ENCODE measurements around the gene GUCY1A2.
"Not testable (repeated sequence)": the region's sequence is repeated elsewhere in the genome, so short reads cannot be mapped to it uniquely, and the experiment has no call there.

GUCY1A2 gene

GRCh38 chr11:106848526-106848925 is 169.8 kb downstream of the GUCY1A2 start:
- no peak for DNase-seq

GRCh38 chr11:106842134-106842533 is 176.1 kb downstream of the GUCY1A2 start:
- DNase-seq, result no peak

DNA sequence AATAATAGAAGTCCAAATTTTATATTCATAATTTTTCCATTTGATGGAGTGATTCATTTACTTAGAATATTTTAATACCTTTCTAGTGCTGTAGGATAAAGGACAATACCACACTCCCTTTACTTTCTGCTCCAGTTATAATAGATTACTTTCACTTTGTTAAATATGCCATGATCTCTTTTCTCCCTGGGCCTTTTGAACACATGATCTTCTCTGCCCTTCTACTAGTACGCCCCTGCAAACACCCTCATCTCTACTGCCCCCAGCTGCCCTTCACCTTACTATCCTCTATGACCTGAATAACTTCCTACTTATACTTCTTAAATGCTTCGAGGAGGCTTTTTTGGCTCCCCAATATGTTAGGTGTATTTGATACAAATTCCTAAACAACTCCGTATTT is 177.3 kb downstream of the GUCY1A2 start:
- no peak for DNase-seq

GRCh38 chr11:106840146-106840545 is 178.1 kb downstream of the GUCY1A2 start:
- DNase-seq, result no peak

DNA sequence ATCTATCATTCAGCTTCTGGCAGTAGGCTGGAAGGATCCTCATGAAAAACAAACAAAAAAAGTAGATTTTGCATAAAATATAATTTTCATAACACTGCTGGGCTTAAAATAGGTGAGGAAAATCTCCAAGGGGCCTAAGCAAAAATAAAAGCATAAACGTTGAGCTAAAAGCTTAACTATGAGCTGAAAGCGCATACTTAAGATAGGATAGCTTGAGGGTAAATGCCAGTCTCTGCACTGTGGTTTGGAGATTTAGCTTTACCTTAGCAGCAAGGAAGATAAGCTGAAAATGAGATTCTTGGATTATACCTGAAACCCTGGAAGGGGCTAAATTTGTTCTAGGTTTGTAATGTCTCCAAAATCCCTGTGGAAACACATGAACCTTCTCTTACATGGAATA is 183.7 kb downstream of the GUCY1A2 start:
- DNase-seq, result no peak

GRCh38 chr11:106828976-106829375 is 189.3 kb downstream of the GUCY1A2 start:
- DNase-seq, result no peak

DNA sequence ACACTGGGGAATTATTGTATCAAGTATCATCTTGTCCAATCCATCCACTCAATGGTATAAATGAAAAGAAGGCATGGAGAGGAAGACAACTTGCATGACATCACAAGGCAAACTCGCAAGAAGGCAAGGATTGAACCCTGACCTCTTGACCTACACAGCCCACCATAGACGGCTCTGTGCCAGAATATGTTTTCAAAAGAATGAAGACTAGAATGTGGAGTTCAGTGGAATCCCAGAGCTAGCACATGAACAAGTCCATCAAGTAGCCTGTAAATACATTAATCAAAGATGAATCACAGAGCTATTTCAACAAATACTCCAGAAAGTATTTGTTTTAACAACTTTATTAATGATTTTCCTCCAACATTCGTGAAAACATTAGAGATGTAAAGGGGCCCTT is 189.7 kb downstream of the GUCY1A2 start:
- DNase-seq, result no peak

DNA sequence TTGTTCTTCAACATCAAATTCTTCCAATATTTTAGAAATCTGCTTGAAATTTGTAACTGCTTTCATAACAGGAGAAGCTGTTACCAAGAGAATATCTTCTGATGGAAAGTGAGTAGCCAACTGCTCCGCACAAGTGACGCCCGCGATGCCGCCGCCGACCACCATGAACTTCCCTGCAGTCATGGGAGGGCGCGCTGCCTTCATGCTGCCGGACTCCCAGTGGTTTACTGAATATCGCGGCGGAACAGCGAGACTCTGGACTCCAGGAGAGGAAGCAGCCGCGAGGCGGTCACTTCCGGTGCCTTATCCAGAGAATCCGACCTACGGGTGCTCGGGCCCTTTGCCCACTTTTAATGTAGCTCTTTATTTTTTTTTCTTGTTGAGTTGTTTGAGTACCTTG is 190.6 kb downstream of the GUCY1A2 start:
- no peak for DNase-seq

DNA sequence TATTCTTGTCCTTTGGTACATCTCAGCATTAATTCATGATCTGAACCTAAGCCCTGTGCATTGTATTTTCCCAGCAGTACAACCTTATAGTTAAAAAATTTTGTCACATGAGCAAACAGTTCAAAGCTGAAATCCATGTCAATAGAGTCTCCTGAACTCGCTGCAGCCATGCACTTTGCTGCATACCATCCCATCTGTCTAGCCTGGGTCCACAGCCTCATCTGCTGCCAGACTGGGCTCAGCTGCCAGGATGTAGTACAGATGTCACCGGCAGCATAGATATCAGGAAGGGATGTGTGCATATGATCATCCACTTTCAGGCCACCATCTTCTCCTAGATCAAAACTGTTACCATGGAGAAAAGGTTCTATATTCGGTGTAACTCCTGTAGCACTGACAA is 191.7 kb downstream of the GUCY1A2 start:
- not testable (repeated sequence) for DNase-seq

- no peak for DNase-seq
These were observed 196.4 kb downstream of the GUCY1A2 start for GRCh38 chr11:106821826-106822225.

DNA sequence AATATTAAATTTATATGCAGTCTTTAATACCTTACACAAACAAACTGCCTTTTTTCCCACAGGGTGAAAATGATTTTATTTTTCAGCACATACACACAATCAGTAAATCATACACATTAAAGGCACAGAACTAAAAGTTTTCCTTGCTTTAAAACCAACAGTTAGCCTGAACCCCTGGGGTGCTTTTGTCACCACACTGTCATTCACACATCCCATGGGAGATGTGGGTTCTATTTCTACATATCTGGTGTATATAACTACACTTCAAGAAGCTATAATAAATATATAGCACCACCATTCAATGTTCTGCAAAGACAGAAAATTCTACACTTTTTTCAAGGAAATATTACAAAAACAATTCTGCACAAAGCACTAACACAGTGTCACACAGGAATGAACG is 197.0 kb downstream of the GUCY1A2 start:
- no peak for DNase-seq

- DNase-seq, result no peak
These were observed 199.8 kb downstream of the GUCY1A2 start for GRCh38 chr11:106818443-106818842.

GRCh38 chr11:106815209-106815608 is 203.1 kb downstream of the GUCY1A2 start:
- DNase-seq, result no peak

DNA sequence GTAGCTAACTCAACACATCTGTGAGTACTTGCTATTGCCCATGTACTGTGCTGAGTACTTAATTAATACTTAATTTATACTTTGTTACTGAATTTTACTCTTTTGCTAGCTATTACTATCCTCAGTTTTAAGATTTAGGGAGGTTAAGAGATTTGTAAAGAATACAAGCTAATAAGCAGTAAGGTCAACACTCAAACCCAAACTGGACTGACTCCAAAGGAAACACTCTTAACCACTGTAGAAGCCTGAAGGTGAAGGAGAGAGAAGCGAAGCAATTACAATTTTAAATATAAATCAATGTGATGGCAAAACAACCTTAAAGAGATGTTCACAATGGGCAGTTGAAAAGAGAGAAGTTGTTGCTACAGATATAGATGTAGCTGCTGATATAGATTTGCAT is 204.5 kb downstream of the GUCY1A2 start:
- no peak for DNase-seq

DNA sequence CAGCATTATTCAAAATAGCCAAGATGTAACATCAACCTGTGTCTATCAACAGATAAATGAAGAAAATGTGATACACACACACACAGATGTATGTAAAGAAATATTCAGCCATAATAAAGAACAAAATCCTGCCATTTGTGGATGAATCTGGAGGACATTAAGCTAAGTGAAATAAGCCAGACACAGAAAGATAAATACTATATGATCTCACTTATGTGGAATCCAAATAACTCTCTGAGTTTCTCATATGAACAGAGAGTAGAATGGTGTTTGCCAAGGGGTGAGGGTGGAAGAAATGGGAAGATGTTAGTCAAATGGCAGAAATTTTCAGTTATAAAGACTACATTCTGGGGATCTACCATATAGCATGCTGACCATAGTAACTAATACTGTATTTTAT is 224.2 kb downstream of the GUCY1A2 start:
- DNase-seq, result no peak

- no peak for DNase-seq
These were observed 228.9 kb downstream of the GUCY1A2 start for GRCh38 chr11:106789406-106789805.

- DNase-seq, result no peak
These were observed 230.8 kb downstream of the GUCY1A2 start for GRCh38 chr11:106787454-106787853.

- DNase-seq, result no peak
These were observed 232.2 kb downstream of the GUCY1A2 start for GRCh38 chr11:106785913-106786650.

- DNase-seq, result not testable (repeated sequence)
These were observed 241.0 kb downstream of the GUCY1A2 start for GRCh38 chr11:106777302-106777701.

DNA sequence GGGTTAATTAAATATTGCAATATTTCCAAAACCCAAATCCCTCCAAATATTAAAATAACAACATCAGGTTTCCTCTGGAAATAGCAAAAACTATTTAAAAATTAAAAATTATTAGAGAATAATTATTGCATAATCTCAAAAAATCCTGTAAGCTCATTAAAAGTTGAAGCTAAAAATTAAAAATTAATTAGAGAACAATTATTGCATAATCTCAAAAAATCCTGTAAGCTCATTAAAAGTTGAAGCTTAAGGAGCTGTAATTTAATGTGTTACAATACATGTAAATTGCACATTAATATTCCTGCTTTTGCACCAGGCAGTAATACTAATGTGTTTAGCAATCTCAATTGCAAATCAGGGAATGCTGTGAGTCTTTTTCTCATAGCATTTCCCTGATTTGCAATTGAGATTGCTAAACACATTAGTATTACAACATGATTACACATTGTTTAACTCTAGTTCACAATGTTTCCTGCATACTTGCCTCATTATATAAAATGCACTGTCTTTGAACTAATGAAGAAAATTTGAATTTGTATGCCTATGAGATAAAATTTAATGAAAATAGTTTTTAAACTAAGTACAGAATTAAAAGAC is 247.7 kb downstream of the GUCY1A2 start:
- no peak for DNase-seq

DNA sequence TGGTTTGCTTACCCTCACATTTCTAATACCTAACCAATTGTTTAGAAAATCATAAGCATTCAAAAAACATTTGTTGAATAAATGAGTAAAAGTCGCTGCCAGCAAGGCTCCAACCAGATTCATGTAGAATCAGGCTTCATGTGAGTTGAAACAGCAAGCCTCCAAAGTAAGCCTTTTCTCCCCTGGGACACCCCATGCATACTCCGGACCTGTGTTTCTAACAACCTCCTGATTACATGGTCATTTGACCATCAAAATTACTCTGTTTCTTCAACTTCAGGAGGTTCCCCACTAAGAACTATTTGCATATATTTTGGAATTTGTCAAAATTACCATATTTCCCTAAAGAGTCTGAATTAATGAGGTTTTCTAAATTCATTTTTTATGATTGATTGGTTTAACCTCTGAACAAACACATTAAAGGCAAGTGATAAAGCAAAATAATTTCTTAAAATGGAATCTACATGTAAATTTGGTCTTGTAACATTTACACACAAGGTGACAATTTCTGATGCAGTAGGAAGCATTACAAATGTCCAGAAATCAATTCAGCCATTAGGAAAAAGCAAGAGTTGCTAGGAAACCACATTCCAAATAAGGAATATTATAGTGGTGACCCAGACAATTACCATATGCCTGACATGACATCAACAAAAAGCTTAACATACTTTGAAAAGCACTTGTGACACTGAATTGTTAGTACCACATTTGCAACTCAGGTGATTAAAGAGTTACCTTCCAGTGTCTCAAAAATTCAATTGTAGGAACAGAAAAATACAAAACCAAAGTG is 252.6 kb downstream of the GUCY1A2 start:
- DNase-seq, result no peak

GRCh38 chr11:106763501-106763900 is 254.8 kb downstream of the GUCY1A2 start:
- DNase-seq, result no peak

GRCh38 chr11:106761745-106762144 is 256.5 kb downstream of the GUCY1A2 start:
- no peak for DNase-seq
